ENCODE results near the gene CHRDL2.
"Not testable (repeated sequence)": the region's sequence is repeated elsewhere in the genome, so short reads cannot be mapped to it uniquely, and the experiment has no call there.

The CHRDL2 gene

DNA sequence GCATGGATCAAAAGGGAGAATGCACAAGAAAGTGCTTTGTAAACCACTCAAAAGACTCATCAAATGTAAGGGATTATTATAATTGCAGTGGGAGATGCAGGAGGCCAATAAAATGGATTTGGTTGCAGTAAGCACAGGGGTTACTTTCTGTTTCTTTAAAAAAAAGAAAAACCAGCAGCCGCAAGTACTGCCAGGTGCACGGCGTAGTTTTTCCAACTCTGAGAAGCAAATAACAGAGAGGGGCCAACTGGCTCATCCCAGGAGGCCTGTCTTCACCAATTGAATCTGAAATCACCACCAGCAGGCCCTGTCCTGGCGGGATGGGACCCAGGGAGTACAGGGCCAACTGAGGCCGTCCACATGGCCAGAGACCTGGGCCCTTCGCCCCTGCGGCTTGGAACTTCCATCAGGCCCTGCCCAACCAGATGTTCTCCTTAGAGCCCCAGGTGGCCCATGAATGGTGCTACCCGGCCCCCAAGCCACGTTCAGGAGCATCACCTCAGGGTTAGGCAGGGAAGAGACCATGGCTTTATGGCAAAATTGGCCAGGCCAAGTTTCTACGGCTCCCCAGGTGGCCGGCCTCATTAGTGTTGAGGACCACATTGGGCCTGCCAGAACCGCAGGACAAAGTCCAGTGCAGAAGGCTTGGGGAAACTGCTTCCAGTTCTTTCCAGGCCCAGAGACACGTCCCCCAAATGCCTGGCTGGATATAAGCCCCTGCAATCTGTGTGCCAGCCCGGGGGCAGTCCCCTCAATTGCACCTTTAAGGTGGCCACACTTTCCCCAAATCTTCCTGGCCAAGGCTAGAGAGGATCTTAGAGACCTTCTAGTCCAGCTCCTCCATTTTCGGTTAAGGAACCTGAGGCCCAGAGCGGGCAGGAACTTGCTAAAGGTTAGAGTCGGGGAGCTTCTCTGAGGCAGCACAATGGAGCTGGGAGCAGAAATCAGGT, 61.7 kb downstream of the CHRDL2 start:
- DNase-seq, result no peak

DNA sequence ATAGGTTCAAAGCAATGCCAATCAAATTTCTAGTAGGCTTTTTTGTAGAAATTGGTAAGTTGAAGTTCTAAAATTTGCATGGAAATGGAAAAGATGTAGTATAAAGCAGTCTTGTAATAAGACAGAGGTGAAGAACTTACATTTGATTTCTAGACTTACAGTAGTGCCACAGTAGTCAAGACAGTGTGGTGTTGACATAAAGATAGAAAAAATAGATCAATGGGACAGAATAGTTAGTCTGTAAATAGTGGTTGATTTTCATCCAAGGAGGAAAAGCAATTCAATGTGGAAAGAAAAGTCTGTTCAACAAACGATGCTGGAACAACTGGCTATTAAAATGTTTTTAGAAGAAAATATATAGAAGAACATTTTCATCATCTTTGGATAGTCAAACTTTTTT, 67.9 kb downstream of the CHRDL2 start:
- DNase-seq, result no peak

DNA sequence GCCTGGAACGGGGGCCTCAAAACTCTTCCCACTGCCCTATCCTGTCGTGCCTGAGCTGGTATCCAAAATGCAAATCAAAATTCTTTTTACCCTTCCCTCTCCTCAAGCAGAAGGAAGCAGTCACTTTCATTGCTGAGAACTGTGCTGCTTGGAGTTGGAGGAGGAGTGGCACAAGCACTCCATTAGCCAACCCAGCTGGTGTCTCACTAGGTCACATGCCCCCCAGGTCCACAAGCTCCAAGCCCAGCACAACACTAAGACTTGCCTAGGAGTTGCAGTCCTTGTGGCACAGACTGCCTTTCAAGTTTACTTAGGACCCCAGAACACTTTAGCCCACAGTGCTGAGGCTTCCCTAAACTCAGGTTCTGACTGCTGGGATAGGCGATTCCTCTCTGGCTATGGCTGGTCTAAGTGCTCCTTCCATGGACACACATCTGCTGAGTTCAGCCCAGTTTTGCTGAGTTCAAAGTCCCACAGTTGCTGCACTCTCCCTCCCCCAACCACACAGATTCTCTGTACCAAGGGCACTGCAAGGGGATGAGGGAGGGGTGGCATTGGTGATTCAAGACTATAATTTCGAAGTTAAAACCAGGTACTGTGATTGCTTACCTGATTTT, 68.6 kb downstream of the CHRDL2 start:
- no peak for DNase-seq

DNA sequence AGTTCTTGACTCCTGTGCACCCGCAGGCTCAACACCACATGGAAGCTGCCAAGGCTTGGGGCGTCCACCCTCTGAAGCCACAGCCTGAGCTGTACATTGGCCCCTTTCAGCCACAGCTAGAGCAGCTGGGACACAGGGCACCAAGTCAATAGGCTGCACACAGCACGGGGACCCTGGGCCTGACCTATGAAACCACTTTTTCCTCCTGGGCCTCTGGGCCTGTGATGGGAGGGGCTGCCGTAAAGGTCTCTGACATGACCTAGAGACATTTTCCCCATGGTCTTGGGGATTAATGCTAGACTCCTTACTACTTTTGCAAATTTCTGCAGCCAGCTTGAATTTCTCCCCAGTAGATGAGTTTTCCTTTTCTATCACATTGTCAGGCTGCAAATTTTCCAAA, 72.1 kb downstream of the CHRDL2 start:
- DNase-seq, result not testable (repeated sequence)

DNA sequence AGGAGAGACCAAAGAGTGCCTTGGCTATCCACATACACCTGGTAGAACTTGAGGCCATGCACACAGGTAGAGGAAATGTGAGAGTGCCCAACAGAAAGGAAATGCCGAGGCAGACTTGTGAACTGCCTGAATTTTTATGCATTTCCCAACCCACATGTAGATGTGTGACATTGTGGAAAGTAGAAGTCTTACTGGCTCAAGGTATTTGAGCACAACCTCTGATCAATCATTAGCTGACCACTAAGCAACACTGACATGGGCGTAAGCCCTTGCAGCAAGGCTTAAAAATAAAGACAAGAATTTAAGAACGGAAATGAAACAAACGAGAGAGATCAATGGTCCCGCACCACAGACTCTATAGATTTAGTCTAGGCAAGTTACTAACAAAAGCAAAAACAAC, 76.2 kb downstream of the CHRDL2 start:
- no peak for DNase-seq

DNA sequence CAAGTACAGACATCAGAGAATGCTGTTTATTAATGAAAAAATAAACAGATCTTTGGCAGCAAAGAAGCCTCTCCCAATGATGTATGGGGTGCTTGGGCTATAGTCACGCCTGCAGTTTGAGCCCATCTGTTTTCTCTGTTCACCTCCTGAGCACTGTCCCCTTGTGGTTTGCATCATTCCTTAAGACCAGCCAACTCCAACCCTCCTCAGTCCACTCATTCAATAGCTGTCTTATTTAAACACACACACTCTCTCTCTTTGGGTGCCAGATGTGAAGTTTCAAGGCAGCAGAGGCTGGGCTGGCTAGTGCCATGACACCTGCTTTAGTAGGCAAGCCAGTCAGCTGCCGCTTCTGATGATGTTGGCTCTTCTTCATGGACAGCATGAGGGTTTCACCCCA, 80.7 kb downstream of the CHRDL2 start:
- DNase-seq, result no peak

DNA sequence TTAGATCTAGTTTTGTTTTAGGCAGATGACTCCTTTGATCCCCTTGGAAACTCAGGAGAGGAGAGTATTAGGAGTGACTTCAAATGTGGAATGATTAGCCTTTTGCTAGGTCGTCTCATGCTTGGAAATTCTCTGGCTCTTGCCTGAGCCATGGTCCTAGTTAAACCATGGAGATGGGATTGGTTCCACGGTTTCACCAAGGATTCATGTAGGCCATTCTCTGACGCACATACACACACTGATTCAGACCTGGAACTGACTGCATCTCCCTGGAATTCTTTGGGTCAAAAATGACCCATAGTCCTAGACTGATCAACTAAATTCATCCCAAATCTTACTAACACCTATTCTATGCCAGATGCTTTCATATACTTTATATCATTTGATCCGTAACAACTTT, 82.3 kb downstream of the CHRDL2 start:
- DNase-seq, result no peak

DNA sequence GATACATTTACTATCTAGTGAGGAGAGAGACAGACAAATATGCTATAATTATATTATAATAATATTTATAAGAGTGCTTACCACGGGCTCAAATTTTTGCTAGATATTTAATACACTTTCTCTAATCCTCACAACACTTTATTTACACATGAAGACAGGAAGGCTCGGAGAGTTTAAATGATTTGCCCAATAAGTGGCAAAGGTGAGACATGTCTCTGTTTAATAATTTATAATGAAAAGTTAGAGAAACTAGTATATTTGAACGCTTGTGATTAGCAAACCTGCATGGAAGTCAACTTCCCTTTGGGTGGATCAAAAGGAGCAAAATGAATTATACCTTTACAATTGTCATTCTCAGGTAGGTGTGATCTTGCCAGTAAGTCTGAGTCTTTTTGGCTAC, 83.4 kb downstream of the CHRDL2 start:
- no peak for DNase-seq

DNA sequence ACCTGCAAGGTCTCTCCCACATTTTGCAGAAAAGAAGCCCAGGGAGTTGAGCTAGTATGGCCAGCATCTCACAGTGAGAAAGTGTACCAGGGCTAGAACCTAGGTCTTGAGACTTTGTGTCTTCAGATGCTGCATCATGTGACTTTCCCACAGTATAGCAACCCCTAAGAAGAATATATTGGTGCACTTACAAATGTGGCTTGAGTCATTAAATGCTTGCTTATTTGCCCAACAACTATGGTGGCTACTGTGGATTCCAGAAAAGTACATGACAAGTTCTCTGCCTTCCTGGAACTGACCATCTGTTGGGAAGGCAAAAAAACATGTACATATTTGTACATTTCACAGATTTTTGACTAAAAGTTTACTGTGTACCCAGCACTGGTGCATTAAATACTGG, 83.8 kb downstream of the CHRDL2 start:
- DNase-seq, result peak; percentile 6

DNA sequence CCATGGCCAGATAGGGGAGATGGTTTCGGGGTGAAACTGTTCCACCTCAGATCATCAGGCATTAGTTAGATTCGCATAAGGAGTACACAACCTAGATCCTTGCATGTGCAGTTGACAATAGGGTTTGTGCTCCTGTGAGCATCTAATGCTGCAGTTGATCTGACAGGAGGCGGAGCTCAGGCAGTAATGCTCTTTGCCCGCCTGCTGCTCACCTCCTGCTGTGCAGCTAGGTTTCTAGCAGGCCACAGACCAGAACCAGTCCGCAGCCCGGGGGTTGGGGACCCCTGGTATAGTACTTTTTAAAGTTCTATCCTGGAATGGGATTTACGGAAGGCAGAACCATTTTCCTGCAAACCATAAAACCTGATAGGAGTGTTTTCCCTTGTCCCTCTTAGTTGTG, 84.3 kb downstream of the CHRDL2 start:
- no peak for DNase-seq
